LNCAP (cell line): ENCODE measurements around the gene TP63.

Source experiments
- TF ChIP-seq, protein P1 (sequence below): fragments of 450-650 bp; IDR thresholded peaks from 2 replicates; pipeline ENCODE4 v1.5.1; 2017; ENCODE audit warnings: mild to moderate bottlenecking

TP63 gene

DNA sequence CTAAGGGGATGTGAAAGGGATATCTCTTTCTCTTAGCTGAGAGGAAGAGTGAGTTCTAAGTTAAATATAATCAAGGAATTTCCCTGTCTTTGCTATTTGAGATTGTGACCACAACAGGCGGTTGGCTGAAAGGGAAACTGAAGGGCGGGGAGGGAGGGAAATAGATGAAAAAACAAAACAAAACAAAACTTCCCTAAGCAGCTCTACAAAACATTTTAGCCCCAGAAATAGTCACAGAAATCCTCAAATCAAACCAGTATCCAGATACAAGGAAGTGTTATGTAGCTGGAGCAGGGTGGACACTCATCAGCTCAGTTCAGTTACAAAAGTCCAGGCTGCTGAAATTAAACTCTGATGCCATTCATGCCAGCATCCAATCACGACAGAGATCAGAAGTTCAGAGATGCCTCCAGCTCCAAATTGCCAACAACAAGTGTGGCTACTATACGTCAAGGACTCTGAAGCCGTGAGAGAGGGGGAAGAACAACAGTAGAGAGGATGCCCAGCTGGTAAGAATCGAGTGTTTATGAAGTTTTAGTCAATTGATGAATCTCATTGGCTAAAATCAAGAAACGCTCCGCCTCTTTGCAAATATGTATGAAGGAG is 319 bp upstream of the TP63 start:
- TF ChIP-seq, protein P1, sequence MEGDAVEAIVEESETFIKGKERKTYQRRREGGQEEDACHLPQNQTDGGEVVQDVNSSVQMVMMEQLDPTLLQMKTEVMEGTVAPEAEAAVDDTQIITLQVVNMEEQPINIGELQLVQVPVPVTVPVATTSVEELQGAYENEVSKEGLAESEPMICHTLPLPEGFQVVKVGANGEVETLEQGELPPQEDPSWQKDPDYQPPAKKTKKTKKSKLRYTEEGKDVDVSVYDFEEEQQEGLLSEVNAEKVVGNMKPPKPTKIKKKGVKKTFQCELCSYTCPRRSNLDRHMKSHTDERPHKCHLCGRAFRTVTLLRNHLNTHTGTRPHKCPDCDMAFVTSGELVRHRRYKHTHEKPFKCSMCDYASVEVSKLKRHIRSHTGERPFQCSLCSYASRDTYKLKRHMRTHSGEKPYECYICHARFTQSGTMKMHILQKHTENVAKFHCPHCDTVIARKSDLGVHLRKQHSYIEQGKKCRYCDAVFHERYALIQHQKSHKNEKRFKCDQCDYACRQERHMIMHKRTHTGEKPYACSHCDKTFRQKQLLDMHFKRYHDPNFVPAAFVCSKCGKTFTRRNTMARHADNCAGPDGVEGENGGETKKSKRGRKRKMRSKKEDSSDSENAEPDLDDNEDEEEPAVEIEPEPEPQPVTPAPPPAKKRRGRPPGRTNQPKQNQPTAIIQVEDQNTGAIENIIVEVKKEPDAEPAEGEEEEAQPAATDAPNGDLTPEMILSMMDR, result no peak

GRCh38 chr3:189631409-189631808 is 220 bp downstream of the TP63 start:
- TF ChIP-seq, protein P1, result no peak

GRCh38 chr3:189632242-189632641 is 1.1 kb downstream of the TP63 start:
- TF ChIP-seq, protein P1, result no peak

GRCh38 chr3:189635339-189635738 is 4.2 kb downstream of the TP63 start:
- TF ChIP-seq, protein P1, result no peak

GRCh38 chr3:189636048-189636447 is 4.9 kb downstream of the TP63 start:
- TF ChIP-seq, protein P1, result no peak

GRCh38 chr3:189637750-189638149 is 6.6 kb downstream of the TP63 start:
- TF ChIP-seq, protein P1, result no peak

- TF ChIP-seq, protein P1, result no peak
Observed at GRCh38 chr3:189638276-189639031, 7.3 kb downstream of the TP63 start.
